K562 treated with DMSO at 1 percent for 24 hours (cell line): Measurements from ENCODE around the gene PREP. TPM values are rescaled to one million over a fixed set of nuclear protein-coding genes. Genes with fewer than 3 reads are reported as not detected.

ENCODE experiments used
- total RNA-seq: library from RNA; unstranded; fragments of 300-600 nt; gene quantifications from 2 replicates; pipeline ENCODE4 v1.2.3, GENCODE V29; 2022; ENCODE audit warnings: low read depth; ENCODE audit not compliant: insufficient read depth

The PREP gene
- 28.5 and 31.3 TPM in 2 replicates for total RNA-seq

GRCh38 chr6:105402939-105403935, at the start of gene PREP:
Gene PREP (minus strand): TSS chr6:105403082. CDS start chr6:105402891, 191 bp downstream.

Other genes with a start within 250 kb of the PREP start
- gene POPDC3, start 223.1 kb downstream of the PREP start, total RNA-seq = 4.9 and 6.2 TPM in 2 replicates